SJSA1 (cell line): ENCODE results near the gene CASP10. TPM values are rescaled to one million over a fixed set of nuclear protein-coding genes. Genes with fewer than 3 reads are reported as not detected.
"Not testable (repeated sequence)": the region's sequence is repeated elsewhere in the genome, so short reads cannot be mapped to it uniquely, and the experiment has no call there.

Experiments used
- DNase-seq, 2 experiments: peaks; one replicate each; pipeline ENCODE4 v3.0.0-alpha.2; 2015 to 2020; ENCODE audit warnings: low spot score in 2 of 2, low read depth in 1 of 2
- H3K27ac ChIP-seq: fragments of 250-450 bp; sonication (Bioruptor Pico); 2 replicates; pipeline ENCODE4 v1.5.1; 2020; ENCODE audit warnings: mild to moderate bottlenecking, moderate library complexity
- H3K27me3 ChIP-seq: fragments of 250-450 bp; sonication (Bioruptor Pico); replicated peaks from 2 replicates; pipeline ENCODE4 v1.5.1; 2020; ENCODE audit warnings: mild to moderate bottlenecking, moderate library complexity
- H3K36me3 ChIP-seq: fragments of 250-450 bp; sonication (Bioruptor Pico); 2 replicates; pipeline ENCODE4 v1.5.1; 2020; ENCODE audit warnings: mild to moderate bottlenecking
- H3K4me1 ChIP-seq: fragments of 250-450 bp; sonication (Bioruptor Pico); replicated peaks from 2 replicates; pipeline ENCODE4 v1.6.1; 2021; ENCODE audit warnings: mild to moderate bottlenecking
- H3K4me3 ChIP-seq: fragments of 250-450 bp; sonication (Bioruptor Pico); 2 replicates; pipeline ENCODE4 v1.5.1; 2020; ENCODE audit warnings: mild to moderate bottlenecking
- H3K9me3 ChIP-seq: fragments of 250-450 bp; sonication (Bioruptor Pico); replicated peaks from 2 replicates; pipeline ENCODE4 v1.5.1; 2020; ENCODE audit warnings: mild to moderate bottlenecking
- total RNA-seq: library from RNA; depleted of rRNA; stranded (reverse); fragments of >200 nt; shearing (Covaris generic); gene quantifications from 2 replicates; pipeline ENCODE4 v1.2.3, GENCODE V29; 2014

CASP10 gene
- total RNA-seq, 1 experiment from 2014 or later: 1.6 TPM

- Histone ChIP-seq H3K4me3 (no peak overlapping the region), H3K27ac (no peak overlapping the region), H3K36me3 (peaks cover 6% of the 10 kb centered on the region; the same call in 1 of the 2 replicates), H3K27me3 (no peaks in the 10 kb centered on the region), H3K4me1 (peaks cover 23% of the 10 kb centered on the region), H3K9me3 (no peaks in the 10 kb centered on the region)
- DNase-seq: no peak
These were observed 54.7 kb downstream of the CASP10 start for GRCh38 chr2:201237486-201238123.

DNA sequence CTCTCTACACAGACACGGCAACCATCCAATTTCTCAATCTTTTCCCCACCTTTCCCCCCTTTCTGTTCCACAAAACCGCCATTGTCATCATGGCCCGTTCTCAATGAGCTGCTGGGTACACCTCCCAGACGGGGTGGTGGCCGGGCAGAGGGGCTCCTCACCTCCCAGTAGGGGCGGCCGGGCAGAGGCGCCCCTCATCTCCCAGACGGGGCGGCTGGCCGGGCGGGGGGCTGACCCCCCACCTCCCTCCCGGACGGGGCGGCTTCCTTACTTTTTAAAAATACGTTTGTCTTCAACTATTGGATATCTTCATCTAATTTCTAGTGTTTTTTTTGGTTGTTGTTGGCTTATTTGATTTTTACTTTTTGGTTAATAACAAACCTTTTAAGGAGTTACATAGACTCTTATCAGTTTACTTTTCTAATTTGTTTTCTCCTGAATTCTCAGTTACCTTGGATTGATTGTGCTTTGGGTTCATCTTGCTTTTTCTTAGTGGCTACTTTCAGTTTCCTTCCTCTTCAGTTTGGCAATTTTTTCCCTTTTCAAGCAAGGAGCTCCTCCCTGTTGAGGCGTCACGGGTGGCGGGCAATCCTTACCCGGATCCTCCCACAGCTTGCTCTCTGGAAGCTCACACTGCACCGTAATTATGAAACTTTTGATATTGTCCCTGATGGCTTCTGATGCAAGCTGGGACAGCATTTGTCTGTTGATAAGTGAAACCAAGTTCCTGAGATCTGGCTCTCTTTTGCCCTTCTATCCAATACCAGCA is 56.4 kb downstream of the CASP10 start:
- H3K4me3 ChIP-seq, H3K27me3 ChIP-seq, DNase-seq, H3K27ac ChIP-seq, H3K36me3 ChIP-seq, H3K9me3 ChIP-seq: not testable (repeated sequence)
- H3K4me1 ChIP-seq: peaks cover 13% of the 10 kb centered on the region

DNA sequence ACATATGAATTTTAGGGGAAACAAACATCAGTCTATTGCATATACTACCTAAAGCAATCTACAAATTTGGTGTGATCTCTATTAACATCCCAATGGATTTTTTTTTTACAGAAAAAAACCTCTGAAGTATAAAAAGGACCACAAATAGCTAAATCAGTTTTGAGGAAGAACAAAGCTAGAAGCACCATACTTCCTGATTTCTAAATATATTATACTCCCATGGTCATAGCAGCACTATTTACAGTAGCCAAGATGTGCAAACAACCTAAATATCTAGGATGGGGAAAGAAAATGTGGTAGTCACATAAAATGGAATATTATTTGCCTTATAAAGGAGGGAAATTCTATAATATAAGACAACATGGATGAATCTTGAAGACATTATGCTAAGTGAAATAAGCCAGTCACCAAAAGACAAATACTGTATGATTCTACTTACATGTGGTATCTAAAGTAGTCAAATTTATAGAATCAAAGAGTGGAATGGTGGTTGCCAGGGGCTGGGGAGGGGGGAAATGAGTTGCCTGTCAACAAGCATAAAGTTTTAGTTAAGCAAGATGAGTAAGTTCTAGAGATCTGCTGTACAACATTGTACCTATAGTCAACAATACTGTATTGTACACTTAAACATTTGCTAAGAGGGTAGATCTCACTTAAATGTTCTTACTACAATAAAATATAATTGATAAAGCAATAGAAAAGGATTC is 59.8 kb downstream of the CASP10 start:
- H3K27me3 ChIP-seq: no peaks in the 10 kb centered on the region
- H3K36me3 ChIP-seq: 0 out of 2 replicates have a peak, but pooled peaks cover 6% of the 10 kb centered on the region
- H3K4me1 ChIP-seq: no peaks in the 10 kb centered on the region
- no peak overlapping the region for H3K27ac ChIP-seq
- H3K9me3 ChIP-seq: no peaks in the 10 kb centered on the region
- no peak overlapping the region for H3K4me3 ChIP-seq
- DNase-seq: no peak

- DNase-seq: no peak
- no peak overlapping the region for H3K27ac ChIP-seq
- H3K4me1 ChIP-seq: no peaks in the 10 kb centered on the region
- no peak overlapping the region for H3K4me3 ChIP-seq
- H3K36me3 ChIP-seq: 0 out of 2 replicates have a peak, but pooled peaks cover 6% of the 10 kb centered on the region
- no peaks in the 10 kb centered on the region for H3K9me3 ChIP-seq
- no peaks in the 10 kb centered on the region for H3K27me3 ChIP-seq
These were observed 61.9 kb downstream of the CASP10 start for GRCh38 chr2:201244829-201245228.

- H3K4me1 ChIP-seq: no peaks in the 10 kb centered on the region
- H3K36me3 ChIP-seq: no peaks in the 10 kb centered on the region
- DNase-seq: no peak
- H3K27me3 ChIP-seq: no peaks in the 10 kb centered on the region
- no peaks in the 10 kb centered on the region for H3K9me3 ChIP-seq
- no peak overlapping the region for H3K27ac ChIP-seq
- H3K4me3 ChIP-seq: no peak overlapping the region
These were observed 63.3 kb downstream of the CASP10 start for GRCh38 chr2:201246280-201246679.

DNA sequence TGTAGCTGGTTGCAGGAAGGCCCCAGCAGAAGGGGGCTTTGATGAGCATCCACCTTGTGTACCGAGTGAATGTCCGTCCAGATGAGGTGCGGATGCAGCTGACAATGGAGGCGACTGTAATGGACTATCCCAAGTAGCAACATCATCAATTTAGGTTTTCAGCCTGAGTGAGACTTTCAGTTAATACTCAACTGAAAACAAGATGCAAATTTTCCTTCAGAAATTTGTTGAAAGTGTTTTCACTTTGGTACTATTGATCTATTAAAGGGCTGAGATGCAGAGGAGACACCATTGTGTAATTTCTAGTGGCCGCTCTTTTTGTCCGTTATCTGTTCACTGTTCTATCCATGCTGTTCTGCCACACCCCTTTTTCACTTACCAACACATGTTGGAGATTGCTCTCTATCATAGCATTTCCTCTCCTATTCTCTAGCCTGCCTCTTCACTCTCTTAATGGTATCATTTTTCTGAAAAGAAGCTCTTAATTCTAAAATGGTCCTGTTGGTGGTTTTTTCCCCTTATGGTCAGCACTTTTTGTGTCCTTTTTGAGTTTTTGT is 65.4 kb downstream of the CASP10 start:
- no peaks in the 10 kb centered on the region for H3K9me3 ChIP-seq
- DNase-seq: no peak
- H3K4me3 ChIP-seq: no peak overlapping the region
- no peaks in the 10 kb centered on the region for H3K36me3 ChIP-seq
- H3K27ac ChIP-seq: no peak overlapping the region
- H3K4me1 ChIP-seq: no peaks in the 10 kb centered on the region
- H3K27me3 ChIP-seq: no peaks in the 10 kb centered on the region

- DNase-seq: no peak
- no peaks in the 10 kb centered on the region for H3K36me3 ChIP-seq
- H3K27me3 ChIP-seq: no peaks in the 10 kb centered on the region
- H3K9me3 ChIP-seq: no peaks in the 10 kb centered on the region
- H3K4me1 ChIP-seq: peaks cover 10% of the 10 kb centered on the region
- H3K4me3 ChIP-seq: no peak overlapping the region
- H3K27ac ChIP-seq: no peak overlapping the region
These were observed 66.9 kb downstream of the CASP10 start for GRCh38 chr2:201249889-201250288.

DNA sequence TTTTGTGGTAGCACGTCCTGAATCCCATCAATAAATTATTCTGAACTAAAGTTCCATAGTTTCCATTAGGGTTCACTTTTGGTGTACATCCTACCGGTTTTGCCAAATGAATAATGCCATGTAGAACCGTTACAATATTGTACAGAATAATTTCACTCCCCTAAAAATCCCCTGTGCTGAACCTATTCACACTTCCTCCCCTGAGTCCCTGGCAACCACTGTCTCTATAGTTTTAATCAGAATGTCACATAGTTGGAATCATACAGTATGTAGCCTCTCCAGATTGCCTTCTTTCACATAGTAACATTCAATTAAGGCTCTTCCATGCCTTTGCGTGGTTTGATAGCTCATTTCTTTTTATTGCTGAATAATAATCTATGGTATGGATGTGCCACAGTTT is 67.8 kb downstream of the CASP10 start:
- DNase-seq: no peak

GRCh38 chr2:201254081-201254730 is 71.3 kb downstream of the CASP10 start:
- H3K4me3 ChIP-seq: no peak overlapping the region
- DNase-seq: peak; percentile 79 to 84
- no peaks in the 10 kb centered on the region for H3K27me3 ChIP-seq
- H3K4me1 ChIP-seq: peaks cover 28% of the 10 kb centered on the region
- no peak overlapping the region for H3K27ac ChIP-seq
- no peaks in the 10 kb centered on the region for H3K9me3 ChIP-seq
- no peaks in the 10 kb centered on the region for H3K36me3 ChIP-seq

More for the DNA sequence above, 67.8 kb downstream of the CASP10 start:
- no peaks in the 10 kb centered on the region for H3K36me3 ChIP-seq
- H3K4me1 ChIP-seq: peaks cover 12% of the 10 kb centered on the region
- no peak overlapping the region for H3K4me3 ChIP-seq
- H3K27me3 ChIP-seq: no peaks in the 10 kb centered on the region
- H3K9me3 ChIP-seq: no peaks in the 10 kb centered on the region
- no peak overlapping the region for H3K27ac ChIP-seq

GRCh38 chr2:201255408-201256033 is 72.6 kb downstream of the CASP10 start:
- H3K4me1 ChIP-seq: peaks cover 29% of the 10 kb centered on the region
- no peaks in the 10 kb centered on the region for H3K27me3 ChIP-seq
- H3K27ac ChIP-seq: no peak overlapping the region
- no peak for DNase-seq
- H3K4me3 ChIP-seq: no peak overlapping the region
- no peaks in the 10 kb centered on the region for H3K36me3 ChIP-seq
- no peaks in the 10 kb centered on the region for H3K9me3 ChIP-seq

DNA sequence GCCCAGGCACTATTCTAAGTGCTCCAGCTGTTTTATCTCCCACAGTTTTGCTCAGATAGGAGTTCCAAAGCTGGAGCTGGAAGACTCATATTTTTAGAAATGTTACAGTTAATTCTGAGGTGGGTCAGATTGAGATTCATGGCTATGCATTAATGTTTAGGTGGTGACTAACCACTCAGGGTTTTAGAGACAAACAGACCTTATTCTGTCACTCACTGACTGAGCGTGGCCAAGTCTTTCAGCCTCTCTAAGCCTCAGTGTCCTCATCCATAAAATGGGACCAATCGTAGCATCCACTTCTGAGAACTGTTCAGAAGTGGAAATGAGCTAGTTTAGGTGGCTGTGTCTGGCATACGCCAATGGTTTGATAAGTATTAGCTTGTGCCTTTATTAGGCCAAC is 73.1 kb downstream of the CASP10 start:
- H3K4me1 ChIP-seq: peaks cover 29% of the 10 kb centered on the region
- no peak overlapping the region for H3K27ac ChIP-seq
- H3K27me3 ChIP-seq: no peaks in the 10 kb centered on the region
- H3K9me3 ChIP-seq: no peaks in the 10 kb centered on the region
- no peaks in the 10 kb centered on the region for H3K36me3 ChIP-seq
- no peak for DNase-seq
- H3K4me3 ChIP-seq: no peak overlapping the region

GRCh38 chr2:201257381-201257955 is 74.5 kb downstream of the CASP10 start:
- Histone ChIP-seq H3K4me1 (peaks cover 29% of the 10 kb centered on the region), H3K27me3 (no peaks in the 10 kb centered on the region), H3K9me3 (no peaks in the 10 kb centered on the region), H3K27ac (peak overlapping the region; percentile 95), H3K4me3 (peak overlapping the region; percentile 42), H3K36me3 (no peaks in the 10 kb centered on the region)
- peak in 1 of 2 experiments; percentile 50 for DNase-seq
